GM23338 (cell line): ENCODE data around the gene SPRED3. TPM values are rescaled to one million over a fixed set of nuclear protein-coding genes. Genes with fewer than 3 reads are reported as not detected.
A peak's percentile ranks its signal among the peaks of the same experiment; 100 is the strongest.

Experiments used
- ATAC-seq: fragments of 200-7000 bp; cut with Tn5 transposase; 3 replicates; pipeline ENCODE4 v1.9.1; 2020
- DNase-seq: peaks from one replicate; pipeline ENCODE4 v3.0.0-alpha.2; 2015; ENCODE audit warnings: low spot score
- H2AFZ ChIP-seq: fragments of 200-600 bp; sonication (generic); 2 replicates; pipeline ENCODE4 v1.8.0; 2016; ENCODE audit warnings: antibody characterized with exemption, mild to moderate bottlenecking, moderate library complexity
- H3F3A ChIP-seq: fragments of 200-600 bp; sonication (generic); replicated peaks from 2 replicates; pipeline ENCODE4 v1.8.0; 2017; ENCODE audit warnings: antibody characterized with exemption, mixed run types, low read depth
- H3K27ac ChIP-seq: fragments of 200-600 bp; sonication (generic); 2 replicates; pipeline ENCODE4 v1.6.1; 2016; ENCODE audit warnings: low read depth
- H3K27me3 ChIP-seq: fragments of 200-600 bp; sonication (generic); 2 replicates; pipeline ENCODE4 v1.8.0; 2016; ENCODE audit warnings: mild to moderate bottlenecking, mixed run types, moderate library complexity; ENCODE audit not compliant: insufficient read depth
- H3K36me3 ChIP-seq: fragments of 200-600 bp; sonication (generic); 2 replicates; pipeline ENCODE4 v1.8.0; 2016; ENCODE audit warnings: mild to moderate bottlenecking; ENCODE audit not compliant: insufficient read depth
- H3K4me1 ChIP-seq: fragments of 200-600 bp; sonication (generic); 2 replicates; pipeline ENCODE4 v1.8.0; 2016; ENCODE audit warnings: mild to moderate bottlenecking, moderate library complexity; ENCODE audit not compliant: insufficient read depth
- H3K4me2 ChIP-seq: fragments of 200-600 bp; sonication (generic); 2 replicates; pipeline ENCODE4 v1.7.1; 2017; ENCODE audit warnings: mixed run types
- H3K4me3 ChIP-seq: fragments of 200-600 bp; sonication (generic); 2 replicates; pipeline ENCODE4 v1.6.1; 2016; ENCODE audit warnings: mixed run types
- H3K79me2 ChIP-seq: fragments of 200-600 bp; sonication (generic); replicated peaks from 2 replicates; pipeline ENCODE4 v1.8.0; 2017; ENCODE audit warnings: mild to moderate bottlenecking; ENCODE audit not compliant: insufficient read depth
- H3K9me2 ChIP-seq: fragments of 200-600 bp; sonication (generic); 2 replicates; pipeline ENCODE4 v1.8.0; 2017; ENCODE audit not compliant: insufficient read depth
- H4K20me1 ChIP-seq: fragments of 200-600 bp; sonication (generic); replicated peaks from 2 replicates; pipeline ENCODE4 v1.8.0; 2017; ENCODE audit warnings: mild to moderate bottlenecking; ENCODE audit not compliant: insufficient read depth
- H3K27ac Mint-ChIP-seq: 2 replicates; pipeline ENCODE4 v1.8.0; 2020; ENCODE audit warnings: inconsistent platforms, mild to moderate bottlenecking, moderate library complexity, mixed read lengths
- H3K27me3 Mint-ChIP-seq: 3 replicates; pipeline ENCODE4 v1.8.0; 2022; ENCODE audit warnings: low read depth, mild to moderate bottlenecking, moderate library complexity, mixed read lengths, inconsistent platforms; ENCODE audit not compliant: insufficient read depth, poor library complexity
- H3K36me3 Mint-ChIP-seq: 3 replicates; pipeline ENCODE4 v1.8.0; 2021; ENCODE audit warnings: low read depth, mild to moderate bottlenecking, inconsistent platforms, moderate library complexity, mixed read lengths
- H3K4me1 Mint-ChIP-seq: 3 replicates; pipeline ENCODE4 v1.8.0; 2020; ENCODE audit warnings: mild to moderate bottlenecking, inconsistent platforms, mixed read lengths
- H3K4me3 Mint-ChIP-seq: 3 replicates; pipeline ENCODE4 v1.8.0; 2021; ENCODE audit warnings: moderate library complexity, mild to moderate bottlenecking, inconsistent platforms, mixed read lengths
- H3K9me3 Mint-ChIP-seq: 3 replicates; pipeline ENCODE4 v1.8.0; 2020; ENCODE audit warnings: moderate library complexity, mild to moderate bottlenecking, inconsistent platforms, mixed read lengths
- CREB1 ChIP-seq: fragments of 250-450 bp; sonication (Bioruptor Pico); IDR thresholded peaks from 2 replicates; pipeline ENCODE4 v1.5.0; 2020; ENCODE audit warnings: low read depth, mild to moderate bottlenecking, moderate library complexity
- CTCF ChIP-seq, 2 experiments: fragments of 200-600 bp in 1 of 2; sonication (generic) in 1 of 2; conservative IDR thresholded peaks; 2 replicates each; pipeline versions ENCODE4 v1.5.1 to v1.6.1; 2016 to 2017; ENCODE audit warnings: antibody characterized with exemption in 2 of 2, low read depth in 2 of 2, mild to moderate bottlenecking in 2 of 2, moderate library complexity in 1 of 2
- ETS1 ChIP-seq: IDR thresholded peaks from 2 replicates; pipeline ENCODE4 v1.6.1; 2016; ENCODE audit warnings: antibody characterized with exemption
- EZH2 ChIP-seq: fragments of 200-600 bp; sonication (generic); IDR thresholded peaks from one replicate; pipeline ENCODE4 v1.8.0; 2017; ENCODE audit warnings: antibody characterized with exemption, mild to moderate bottlenecking, low read depth; ENCODE audit not compliant: unreplicated experiment
- EZH2phosphoT487 ChIP-seq: fragments of 200-600 bp; sonication (generic); IDR thresholded peaks from one replicate; pipeline ENCODE4 v1.8.1; 2018; ENCODE audit warnings: antibody characterized with exemption; ENCODE audit not compliant: unreplicated experiment
- JUNB ChIP-seq: IDR thresholded peaks from one replicate; pipeline ENCODE4 v1.6.1; 2016; ENCODE audit warnings: antibody characterized with exemption; ENCODE audit not compliant: unreplicated experiment
- NANOG ChIP-seq: IDR thresholded peaks from 2 replicates; pipeline ENCODE4 v1.6.1; 2016; ENCODE audit warnings: antibody characterized with exemption, borderline replicate concordance
- POLR2AphosphoS5 ChIP-seq: IDR thresholded peaks from 2 replicates; pipeline ENCODE4 v1.6.1; 2016; ENCODE audit warnings: antibody characterized with exemption, low read depth
- REST ChIP-seq: IDR thresholded peaks from one replicate; pipeline ENCODE4 v1.6.1; 2018; ENCODE audit warnings: antibody characterized with exemption; ENCODE audit not compliant: unreplicated experiment
- STAT1 ChIP-seq: IDR thresholded peaks from one replicate; pipeline ENCODE4 v1.6.1; 2016; ENCODE audit warnings: antibody characterized with exemption; ENCODE audit not compliant: unreplicated experiment
- ZNF114 ChIP-seq: fragments of 250-450 bp; sonication (Bioruptor Pico); IDR thresholded peaks from 2 replicates; pipeline ENCODE4 v1.5.0; 2020; ENCODE audit warnings: mild to moderate bottlenecking, moderate library complexity
- ZNF331 ChIP-seq: fragments of 250-450 bp; sonication (Bioruptor Pico); IDR thresholded peaks from 2 replicates; pipeline ENCODE4 v1.5.0; 2020; ENCODE audit warnings: low read depth, mild to moderate bottlenecking, moderate library complexity
- ZNF462 ChIP-seq: fragments of 250-450 bp; sonication (Bioruptor Pico); IDR thresholded peaks from 2 replicates; pipeline ENCODE4 v1.5.0; 2020; ENCODE audit warnings: mild to moderate bottlenecking, moderate library complexity
- polyA plus RNA-seq: library from polyadenylated mRNA; unstranded; fragments of >200 nt; fragmentation: Nextera tagmentation; extraction: Ambion mirVana; gene quantifications from 2 replicates; pipeline ENCODE4 v1.2.1, GENCODE V29; 2016
- total RNA-seq: library from RNA; depleted of rRNA; stranded (reverse); fragments of >200 nt; shearing (Covaris generic); gene quantifications from 2 replicates; pipeline ENCODE4 v1.2.3, GENCODE V29; 2014

SPRED3 gene
- total and polyA plus RNA-seq, 2 experiments from 2014 or later: 3.9 to 11.6 TPM

- H3K27me3 ChIP-seq: peaks cover 32% of the 10 kb centered on the region
- H4K20me1 ChIP-seq: peaks cover 3% of the 10 kb centered on the region; the same call in 1 of the 2 replicates
- H3K4me3 ChIP-seq: no peak overlapping the region
- Mint-ChIP-seq H3K4me3 (peak overlapping the region; percentile 2; the same call in 1 of the 3 replicates), H3K27ac (no peak overlapping the region), H3K27me3 (peaks cover 49% of the 10 kb centered on the region), H3K36me3 (peaks cover 45% of the 10 kb centered on the region), H3K9me3 (peaks cover 4% of the 10 kb centered on the region; the same call in 1 of the 3 replicates), H3K4me1 (peaks cover 44% of the 10 kb centered on the region)
- H3K36me3 ChIP-seq: peaks cover 3% of the 10 kb centered on the region; the same call in 1 of the 2 replicates
- H3K27ac ChIP-seq: no peak overlapping the region
- TF ChIP-seq ZNF114 (CRISPR knock-in tag) (no peak), CREB1 (CRISPR knock-in tag) (no peak), JUNB (no peak), EZH2 (no peak), ZNF331 (no peak), POLR2AphosphoS5 (no peak), ETS1 (no peak), ZNF462 (CRISPR knock-in tag) (no peak), STAT1 (no peak), NANOG (no peak), CTCF (conservative IDR thresholded peaks at IDR 0.05; ENCODE audit: low read depth in 2 of 2) (no peak), EZH2phosphoT487 (no peak), REST (no peak)
- no peak overlapping the region for H2AFZ ChIP-seq
- H3F3A ChIP-seq: peaks cover 17% of the 10 kb centered on the region; the same call in 1 of the 2 replicates
- peaks cover 10% of the 10 kb centered on the region for H3K79me2 ChIP-seq
- ATAC-seq (no peak), DNase-seq (no peak)
- H3K4me1 ChIP-seq: peaks cover 14% of the 10 kb centered on the region
- peaks cover 6% of the 10 kb centered on the region; the same call in 1 of the 2 replicates for H3K9me2 ChIP-seq
- H3K4me2 ChIP-seq: no peak overlapping the region
Observed at GRCh38 chr19:38392707-38393308, 4.3 kb downstream of the SPRED3 start.
